ENCODE measurements around the gene VWA5B1. TPM values are rescaled to one million over a fixed set of nuclear protein-coding genes. Genes with fewer than 3 reads are reported as not detected.

The VWA5B1 gene
- polyA plus RNA-seq, 1 donor (not counting 4 experiments of a cell fraction or from before 2014, with no cell fraction given): not detected

DNA sequence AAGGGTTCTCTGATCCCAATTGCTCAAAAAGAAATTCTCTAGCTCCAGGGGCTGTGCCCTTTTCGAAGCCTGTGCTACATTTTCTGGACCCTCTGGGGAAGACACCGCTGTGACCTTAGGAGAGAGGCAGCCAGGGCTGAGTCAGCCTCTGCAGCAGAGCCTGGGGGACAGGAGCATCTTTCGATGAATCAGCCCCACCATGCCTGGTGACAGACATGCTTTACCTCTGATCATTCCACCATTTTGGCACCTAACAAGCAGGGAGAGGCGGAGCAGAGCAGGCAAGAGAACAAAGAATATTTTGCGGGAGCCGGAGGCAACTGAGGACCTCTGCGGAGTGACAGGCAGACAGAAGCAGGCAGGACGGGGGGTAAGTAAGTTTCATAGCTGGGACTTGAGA lies 84.9 kb downstream of the VWA5B1 start:
- H3K9me1 ChIP-seq (ENCODE audit: control insufficient read depth, extremely low read depth, insufficient read depth, low read length): no peaks in the 10 kb centered on the region
- dilution Hi-C loops (cut with MboI; ENCODE audit: extremely low pct_ligation_motif_present, low sequenced_read_pairs): no loop called here
- FAIRE-seq (peak; percentile 89), DNase-seq (ENCODE audit: low read depth, low spot score) (no peak)
- H3K79me2 ChIP-seq (ENCODE audit: control insufficient read depth, insufficient read depth, low read length): no peaks in the 10 kb centered on the region
- no peaks in the 10 kb centered on the region for H4K20me1 ChIP-seq (ENCODE audit: control insufficient read depth, extremely low read depth, insufficient read depth, low read length)
- TF ChIP-seq, protein P1, sequence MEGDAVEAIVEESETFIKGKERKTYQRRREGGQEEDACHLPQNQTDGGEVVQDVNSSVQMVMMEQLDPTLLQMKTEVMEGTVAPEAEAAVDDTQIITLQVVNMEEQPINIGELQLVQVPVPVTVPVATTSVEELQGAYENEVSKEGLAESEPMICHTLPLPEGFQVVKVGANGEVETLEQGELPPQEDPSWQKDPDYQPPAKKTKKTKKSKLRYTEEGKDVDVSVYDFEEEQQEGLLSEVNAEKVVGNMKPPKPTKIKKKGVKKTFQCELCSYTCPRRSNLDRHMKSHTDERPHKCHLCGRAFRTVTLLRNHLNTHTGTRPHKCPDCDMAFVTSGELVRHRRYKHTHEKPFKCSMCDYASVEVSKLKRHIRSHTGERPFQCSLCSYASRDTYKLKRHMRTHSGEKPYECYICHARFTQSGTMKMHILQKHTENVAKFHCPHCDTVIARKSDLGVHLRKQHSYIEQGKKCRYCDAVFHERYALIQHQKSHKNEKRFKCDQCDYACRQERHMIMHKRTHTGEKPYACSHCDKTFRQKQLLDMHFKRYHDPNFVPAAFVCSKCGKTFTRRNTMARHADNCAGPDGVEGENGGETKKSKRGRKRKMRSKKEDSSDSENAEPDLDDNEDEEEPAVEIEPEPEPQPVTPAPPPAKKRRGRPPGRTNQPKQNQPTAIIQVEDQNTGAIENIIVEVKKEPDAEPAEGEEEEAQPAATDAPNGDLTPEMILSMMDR (optimal IDR thresholded peaks at IDR 0.05 in 1 of 3, IDR thresholded peaks at IDR 0.05 in 1 of 3, conservative IDR thresholded peaks at IDR 0.05 in 1 of 3; ENCODE audit: extremely low read depth in 1 of 3, insufficient read depth in 2 of 3, low read length in 3 of 3): no peak
- TF ChIP-seq EZH2 (IDR thresholded peaks at IDR 0.05; ENCODE audit: low read length): no peak
- peak overlapping the region; percentile 58 for H3K4me2 ChIP-seq (ENCODE audit: control insufficient read depth, extremely low read depth, insufficient read depth, low read depth, low read length)
- no peak overlapping the region for H3K27ac ChIP-seq (ENCODE audit: control insufficient read depth, insufficient read depth, low read length)
- no peaks in the 10 kb centered on the region for H3K36me3 ChIP-seq (ENCODE audit: control insufficient read depth in 2 of 2, extremely low read depth in 1 of 2, insufficient read depth in 2 of 2, low read length in 2 of 2)
- H2AFZ ChIP-seq (ENCODE audit: control insufficient read depth, low read length): no peak overlapping the region
- peaks cover 20% of the 10 kb centered on the region for H3K4me1 ChIP-seq (ENCODE audit: control insufficient read depth, extremely low read depth, insufficient read depth, low read length)
- H3K27me3 ChIP-seq (ENCODE audit: control insufficient read depth, extremely low read depth, insufficient read depth, low read length): no peaks in the 10 kb centered on the region
- no peak overlapping the region for H3K4me3 ChIP-seq (ENCODE audit: control insufficient read depth in 2 of 3, extremely low read depth in 1 of 3, insufficient read depth in 2 of 3, low read depth in 1 of 3, low read length in 3 of 3)
- H3K9me3 ChIP-seq (ENCODE audit: control insufficient read depth, low read depth, low read length): no peaks in the 10 kb centered on the region
- H3K9ac ChIP-seq (ENCODE audit: control insufficient read depth, extremely low read depth, insufficient read depth, low read length): no peak overlapping the region

DNA sequence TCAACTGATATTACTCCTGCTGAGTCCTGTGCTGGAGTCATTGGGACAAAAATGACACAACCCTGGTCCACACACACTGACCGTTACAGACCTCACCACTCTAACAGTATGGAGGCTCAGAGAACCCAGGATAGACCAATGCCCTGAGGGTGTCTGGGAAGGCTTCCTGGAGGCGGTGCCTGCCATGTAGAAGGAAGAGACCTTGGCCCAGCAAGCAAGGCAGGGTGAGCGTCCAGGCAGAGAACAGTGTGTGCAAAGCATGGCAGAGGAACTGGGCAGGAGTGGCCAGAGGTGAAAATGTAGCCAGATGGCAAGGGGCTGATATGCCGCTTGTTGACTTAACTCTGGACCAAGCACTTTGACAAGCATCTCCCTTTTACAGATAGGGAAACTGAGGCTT lies 85.5 kb downstream of the VWA5B1 start:
- H2AFZ ChIP-seq (ENCODE audit: control insufficient read depth, low read length): no peak overlapping the region
- no peaks in the 10 kb centered on the region for H3K9me3 ChIP-seq (ENCODE audit: control insufficient read depth, low read depth, low read length)
- H3K9ac ChIP-seq (ENCODE audit: control insufficient read depth, extremely low read depth, insufficient read depth, low read length): no peak overlapping the region
- no peaks in the 10 kb centered on the region for H3K79me2 ChIP-seq (ENCODE audit: control insufficient read depth, insufficient read depth, low read length)
- TF ChIP-seq EZH2 (IDR thresholded peaks at IDR 0.05; ENCODE audit: low read length): no peak
- TF ChIP-seq, protein P1 (optimal IDR thresholded peaks at IDR 0.05 in 1 of 3, IDR thresholded peaks at IDR 0.05 in 1 of 3, conservative IDR thresholded peaks at IDR 0.05 in 1 of 3; ENCODE audit: extremely low read depth in 1 of 3, insufficient read depth in 2 of 3, low read length in 3 of 3): no peak
- H3K4me2 ChIP-seq (ENCODE audit: control insufficient read depth, extremely low read depth, insufficient read depth, low read depth, low read length): peak overlapping the region; percentile 58
- H4K20me1 ChIP-seq (ENCODE audit: control insufficient read depth, extremely low read depth, insufficient read depth, low read length): no peaks in the 10 kb centered on the region
- FAIRE-seq (peak; percentile 17), DNase-seq (ENCODE audit: low read depth, low spot score) (no peak)
- H3K36me3 ChIP-seq (ENCODE audit: control insufficient read depth in 2 of 2, extremely low read depth in 1 of 2, insufficient read depth in 2 of 2, low read length in 2 of 2): no peaks in the 10 kb centered on the region
- no peak overlapping the region for H3K4me3 ChIP-seq (ENCODE audit: control insufficient read depth in 2 of 3, extremely low read depth in 1 of 3, insufficient read depth in 2 of 3, low read depth in 1 of 3, low read length in 3 of 3)
- H3K27ac ChIP-seq (ENCODE audit: control insufficient read depth, insufficient read depth, low read length): no peak overlapping the region
- peaks cover 3% of the 10 kb centered on the region for H3K9me1 ChIP-seq (ENCODE audit: control insufficient read depth, extremely low read depth, insufficient read depth, low read length)
- peaks cover 27% of the 10 kb centered on the region for H3K4me1 ChIP-seq (ENCODE audit: control insufficient read depth, extremely low read depth, insufficient read depth, low read length)
- dilution Hi-C loops (cut with MboI; ENCODE audit: extremely low pct_ligation_motif_present, low sequenced_read_pairs): no loop called here
- H3K27me3 ChIP-seq (ENCODE audit: control insufficient read depth, extremely low read depth, insufficient read depth, low read length): no peaks in the 10 kb centered on the region

Measured in keratinocyte (primary cell).